Fibroblast of gingiva (primary cell): ENCODE results near the gene STOM.
A peak's percentile ranks its signal among the peaks of the same experiment; 100 is the strongest.

ENCODE experiments used
- DNase-seq: peaks from one replicate; pipeline ENCODE4 v3.0.0-alpha.2; 2011; ENCODE audit warnings: low read depth

Gene STOM

DNA sequence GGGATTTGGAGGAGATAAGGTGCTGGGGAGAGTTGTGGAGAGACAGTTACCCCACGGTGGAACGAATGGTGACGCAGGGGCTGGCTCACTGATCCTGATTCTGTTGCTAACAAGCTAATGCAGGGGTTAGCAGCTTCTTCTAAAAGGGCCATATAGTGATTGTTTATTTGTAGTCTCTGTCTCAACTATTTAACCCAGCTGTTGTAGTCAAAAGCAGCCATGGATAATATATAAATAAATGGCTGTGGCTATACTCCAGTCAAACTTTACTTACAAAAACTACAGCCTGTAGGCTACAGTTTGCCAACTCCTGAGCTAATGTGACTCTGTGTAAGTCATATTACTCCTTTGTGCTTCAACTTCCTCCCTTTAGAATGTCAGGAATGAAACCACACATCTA, 21.8 kb downstream of the STOM start:
- DNase-seq, result no peak

DNA sequence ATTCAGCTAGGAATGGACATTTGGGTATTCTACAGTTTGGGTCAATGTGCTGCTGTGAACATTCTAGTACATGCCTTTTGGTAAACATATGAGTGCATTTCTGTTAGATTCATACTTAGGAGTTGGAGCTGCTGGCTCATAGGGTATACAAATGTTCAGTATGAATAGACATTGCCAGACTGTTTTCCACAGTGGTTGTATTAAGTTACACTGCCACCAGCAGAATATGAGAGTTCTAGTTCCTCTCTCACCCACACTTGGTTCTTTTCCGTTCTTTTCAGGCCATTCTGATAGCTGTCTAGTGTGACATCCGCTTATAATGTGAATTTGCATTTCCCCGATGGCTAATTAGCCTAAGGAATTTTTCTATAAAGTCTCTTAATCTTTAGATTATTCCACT, 25.0 kb downstream of the STOM start:
- no peak for DNase-seq

DNA sequence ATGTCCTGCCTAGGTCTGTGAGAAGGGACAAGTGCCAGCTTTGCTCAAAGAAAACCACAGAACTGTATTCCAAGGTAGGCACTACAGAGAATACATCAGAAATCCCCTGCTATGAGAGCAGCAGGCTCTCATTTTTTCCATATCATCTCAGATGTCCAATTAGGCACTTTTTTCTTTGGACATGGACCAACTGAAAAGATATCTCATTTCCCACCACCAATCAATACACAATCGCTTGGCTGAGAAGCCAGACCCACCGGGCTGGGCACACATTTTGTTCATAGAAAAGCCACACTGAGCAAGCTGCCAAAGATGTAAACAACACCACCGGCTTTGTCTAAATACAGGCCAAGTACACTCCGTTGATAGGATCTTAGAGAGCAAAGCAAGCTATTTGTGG, 25.9 kb downstream of the STOM start:
- no peak for DNase-seq

DNA sequence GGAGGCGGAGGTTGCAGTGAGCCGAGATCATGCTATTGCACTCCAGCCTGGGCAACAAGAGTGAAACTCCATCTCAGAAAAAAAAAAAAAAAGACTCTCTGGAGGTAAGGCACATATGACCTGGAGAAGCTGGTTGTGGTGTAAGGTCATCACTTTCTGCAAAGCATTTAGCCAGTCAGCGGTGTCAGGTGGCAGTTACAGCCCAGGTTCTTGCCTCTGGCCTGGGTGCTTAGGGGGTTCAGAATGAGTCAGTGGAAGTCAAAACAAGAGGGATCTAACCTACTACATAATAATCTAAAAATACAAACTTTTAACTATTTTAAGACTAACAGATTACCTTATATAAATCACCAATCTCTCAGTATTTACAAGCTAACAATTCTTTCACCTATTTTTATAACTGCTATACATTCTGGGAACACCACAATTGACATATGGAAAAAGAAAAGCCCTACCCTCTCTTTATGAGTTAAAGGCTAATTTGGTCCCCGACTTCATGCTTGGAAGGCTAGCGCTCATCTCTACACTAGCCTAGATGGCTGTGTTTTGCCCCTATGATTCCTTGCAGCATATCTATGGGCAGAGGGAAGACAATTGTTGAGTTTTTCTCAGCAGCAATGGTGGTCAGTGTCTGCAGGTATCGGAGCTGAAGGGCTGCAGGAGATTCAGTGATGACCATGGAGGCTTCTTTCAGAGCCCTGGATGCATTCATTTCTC, 29.2 kb downstream of the STOM start:
- DNase-seq, result no peak

DNA sequence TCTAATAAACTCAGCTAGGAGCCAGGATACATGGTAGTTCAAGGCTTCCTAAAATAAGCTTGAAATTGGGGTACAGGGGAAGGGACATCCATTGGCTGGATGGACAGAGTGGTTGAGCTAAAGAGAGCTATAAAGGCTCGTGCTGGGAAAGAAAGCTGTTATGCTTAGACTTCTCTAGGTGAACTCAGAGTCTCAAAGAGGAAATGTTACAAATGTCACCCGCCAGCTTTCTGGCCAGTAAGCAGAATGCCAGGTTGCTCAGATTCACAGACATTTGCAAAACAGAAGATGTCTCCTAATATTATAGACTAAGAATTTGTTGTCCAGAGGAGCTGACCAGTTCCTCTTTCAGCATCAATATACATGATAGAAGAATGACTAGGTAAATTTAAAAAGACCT, 30.6 kb downstream of the STOM start:
- no peak for DNase-seq

DNA sequence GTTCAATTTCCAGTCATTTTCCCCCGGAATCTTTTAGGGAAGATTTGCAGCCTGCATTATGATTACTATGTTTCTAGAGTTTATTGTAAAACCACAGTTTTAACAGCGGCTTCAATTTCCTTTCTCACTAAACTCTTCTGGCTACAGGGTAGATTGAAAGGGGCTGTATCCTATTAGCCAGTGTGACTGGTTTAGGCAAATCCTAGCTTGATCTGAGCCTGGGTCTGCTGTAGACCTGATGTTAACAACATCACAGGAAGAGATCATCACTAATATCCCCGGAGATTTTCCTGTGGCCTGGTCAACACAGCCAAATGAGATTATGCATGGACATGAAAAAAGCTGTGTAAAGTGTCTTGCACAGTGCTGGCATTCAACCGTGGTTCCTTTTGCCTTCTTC, 33.4 kb downstream of the STOM start:
- no peak for DNase-seq

DNA sequence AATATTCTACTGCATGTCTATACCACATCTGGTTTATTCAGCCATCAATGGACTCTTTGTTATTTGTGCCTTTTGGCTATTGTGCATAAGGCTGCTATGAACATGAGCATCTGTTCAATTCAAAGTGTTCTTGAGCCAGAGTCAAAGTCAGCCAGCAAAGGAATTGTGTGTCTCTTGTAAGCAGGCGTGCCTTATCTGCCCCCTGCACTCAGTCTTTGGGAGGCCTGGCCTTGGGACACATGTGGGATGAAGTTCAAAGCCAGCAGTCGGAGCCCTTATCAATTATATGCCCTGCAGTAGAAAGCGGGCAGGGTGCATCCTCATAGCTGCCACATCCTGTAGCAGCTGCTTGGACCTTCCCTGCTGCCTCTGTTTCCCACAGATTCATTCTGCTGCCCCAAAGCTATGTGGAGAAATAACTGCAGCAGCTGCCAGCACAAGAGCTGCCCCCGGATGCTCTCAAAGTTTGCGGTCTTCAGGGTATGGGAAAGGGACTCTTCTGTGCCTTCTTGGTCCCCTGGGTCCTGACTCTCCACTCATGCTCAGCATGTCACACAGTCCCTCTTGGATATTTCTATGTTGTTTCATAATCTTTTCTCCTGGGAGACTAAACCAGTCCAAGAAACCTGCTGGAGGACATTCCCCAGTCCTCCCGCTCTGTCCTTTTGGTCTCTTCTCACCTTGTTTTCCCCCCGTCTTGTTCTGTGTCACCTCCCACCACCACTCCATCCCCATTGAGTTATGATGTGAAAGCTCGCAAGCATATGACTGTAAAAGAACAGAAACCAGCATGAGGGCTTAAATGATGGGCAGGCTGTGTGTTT, 35.9 kb downstream of the STOM start:
- peak; percentile 54 for DNase-seq

DNA sequence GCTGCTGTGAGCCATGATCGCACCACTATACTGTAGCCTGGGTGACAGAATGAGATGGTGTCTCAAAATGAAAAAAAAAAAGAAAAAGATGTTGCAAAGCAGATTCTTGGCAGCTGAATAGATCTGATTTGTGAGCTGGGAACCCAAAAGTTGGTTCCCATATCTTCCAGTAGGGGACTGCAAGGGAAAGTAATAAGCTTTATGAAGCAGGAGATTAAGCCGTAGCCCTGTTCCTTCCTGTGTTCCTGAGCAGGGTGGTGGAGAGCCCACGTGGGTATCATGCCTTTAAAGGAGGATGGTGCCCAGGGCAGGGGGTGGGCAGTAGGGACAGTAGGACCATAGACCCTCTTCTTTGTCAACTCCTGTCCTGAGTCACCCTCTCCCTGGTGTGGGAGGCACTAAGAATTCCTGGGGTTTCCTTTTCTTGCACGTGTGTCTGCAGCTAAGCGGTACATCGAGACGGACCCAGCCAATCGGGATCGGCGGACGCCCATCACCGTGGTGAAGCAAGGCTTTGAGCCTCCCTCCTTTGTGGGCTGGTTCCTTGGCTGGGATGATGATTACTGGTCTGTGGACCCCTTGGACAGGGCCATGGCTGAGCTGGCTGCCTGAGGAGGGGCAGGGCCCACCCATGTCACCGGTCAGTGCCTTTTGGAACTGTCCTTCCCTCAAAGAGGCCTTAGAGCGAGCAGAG, 37.9 kb downstream of the STOM start:
- DNase-seq, result peak; percentile 84

DNA sequence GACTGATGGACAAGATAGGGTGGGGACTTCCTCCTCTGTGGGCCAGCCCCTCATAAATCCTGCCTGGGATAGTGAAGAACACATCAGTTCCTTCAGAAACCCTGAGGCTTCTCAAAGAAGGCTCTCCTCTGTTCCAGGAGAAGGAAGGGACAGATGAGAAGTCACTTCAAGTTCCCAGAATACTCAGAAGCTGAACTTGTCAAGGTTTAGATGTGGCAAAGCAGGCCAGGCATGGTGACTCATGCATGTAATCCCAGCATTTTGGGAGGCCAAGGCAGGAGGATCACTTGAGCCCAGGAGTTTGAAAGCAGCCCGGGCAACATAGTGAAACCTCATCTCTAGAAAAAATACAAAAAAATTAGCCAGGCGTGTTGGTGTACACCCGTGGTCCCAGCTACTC, 38.5 kb downstream of the STOM start:
- no peak for DNase-seq

DNA sequence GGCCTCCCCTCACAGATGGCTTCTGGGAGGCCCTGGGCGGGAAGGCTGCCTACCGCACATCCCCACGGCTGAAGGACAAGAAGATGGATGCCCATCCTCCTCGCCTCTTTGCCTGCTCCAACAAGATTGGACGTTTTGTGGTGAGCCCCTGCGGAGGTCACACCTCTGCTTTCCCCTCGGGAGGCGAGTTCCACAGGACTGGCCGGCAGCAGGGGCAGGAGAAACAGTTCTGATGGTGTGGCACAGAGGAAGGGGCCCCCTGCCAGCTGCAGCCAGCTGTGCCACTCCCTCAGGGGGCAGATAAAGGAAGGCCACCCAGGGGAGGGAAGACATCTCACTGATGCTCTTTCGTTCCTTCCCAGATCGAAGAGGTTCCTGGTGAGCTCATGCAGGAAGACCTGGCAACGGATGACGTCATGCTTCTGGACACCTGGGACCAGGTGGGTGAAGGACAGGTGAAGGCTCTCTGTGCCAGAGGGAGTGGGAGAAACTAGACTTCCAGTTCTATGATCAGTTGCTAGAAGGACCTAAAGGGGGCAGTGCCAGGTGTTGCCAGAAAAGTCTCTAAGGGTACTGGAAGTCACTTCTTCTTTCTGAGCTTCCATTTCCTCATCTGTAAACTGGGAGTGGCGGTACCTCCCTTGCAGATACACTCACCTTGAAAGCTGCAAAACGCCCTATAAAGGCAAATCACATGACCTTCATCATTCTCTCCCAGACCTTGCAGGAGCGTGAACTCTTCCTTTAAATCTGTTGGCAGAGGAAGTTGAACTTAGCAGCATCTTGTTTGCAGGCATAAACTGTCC, 41.0 kb downstream of the STOM start:
- DNase-seq, result no peak

DNA sequence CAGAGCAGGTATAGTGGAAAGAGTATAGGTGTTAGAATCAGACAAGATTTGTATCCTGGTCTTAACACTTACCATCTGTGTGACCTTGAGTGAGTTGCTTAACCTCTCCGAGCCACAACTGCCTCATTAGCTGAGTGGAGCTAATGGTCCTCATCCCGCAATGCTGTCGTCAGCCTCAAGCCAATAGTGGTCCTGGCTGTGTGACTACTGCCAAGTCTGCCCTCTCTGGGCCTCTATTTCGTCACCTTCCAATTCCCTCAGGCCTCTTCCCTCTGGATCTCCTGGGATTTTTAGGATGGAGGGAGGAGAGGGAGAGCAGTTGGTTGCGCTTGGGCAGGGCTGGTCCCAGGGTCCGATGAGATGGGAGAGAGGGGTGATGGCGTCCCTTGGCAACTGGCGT, 41.6 kb downstream of the STOM start:
- peak; percentile 35 for DNase-seq

DNA sequence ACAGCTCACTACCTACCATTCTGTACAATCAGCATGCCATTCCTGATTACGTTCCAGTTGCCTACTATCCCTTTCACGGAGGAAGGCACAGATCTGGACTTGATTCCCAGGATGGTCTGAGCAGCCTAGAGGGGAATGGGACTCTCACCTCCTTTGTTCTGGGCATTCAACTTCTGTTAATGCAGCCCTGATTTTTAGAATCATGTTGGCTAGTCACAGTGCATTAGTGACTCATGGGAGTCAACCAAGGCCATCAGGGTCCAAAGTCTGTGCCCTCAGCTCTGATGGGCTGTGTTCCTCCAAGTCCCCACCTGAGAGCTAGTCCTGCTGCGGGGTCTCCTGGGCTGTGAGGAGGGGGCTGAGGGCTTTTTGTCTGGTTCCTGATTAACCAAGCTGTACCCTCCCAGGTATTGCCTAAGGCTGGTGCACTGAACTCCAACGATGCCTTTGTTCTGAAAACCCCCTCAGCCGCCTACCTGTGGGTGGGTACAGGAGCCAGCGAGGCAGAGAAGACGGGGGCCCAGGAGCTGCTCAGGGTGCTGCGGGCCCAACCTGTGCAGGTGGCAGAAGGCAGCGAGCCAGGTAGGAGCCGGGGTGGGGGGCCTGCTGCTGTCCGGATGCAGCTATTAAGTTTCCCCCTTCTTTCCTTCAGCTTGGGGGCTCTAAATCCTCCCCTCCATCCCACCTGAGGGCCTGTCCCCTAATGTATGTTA, 43.0 kb downstream of the STOM start:
- DNase-seq, result no peak

DNA sequence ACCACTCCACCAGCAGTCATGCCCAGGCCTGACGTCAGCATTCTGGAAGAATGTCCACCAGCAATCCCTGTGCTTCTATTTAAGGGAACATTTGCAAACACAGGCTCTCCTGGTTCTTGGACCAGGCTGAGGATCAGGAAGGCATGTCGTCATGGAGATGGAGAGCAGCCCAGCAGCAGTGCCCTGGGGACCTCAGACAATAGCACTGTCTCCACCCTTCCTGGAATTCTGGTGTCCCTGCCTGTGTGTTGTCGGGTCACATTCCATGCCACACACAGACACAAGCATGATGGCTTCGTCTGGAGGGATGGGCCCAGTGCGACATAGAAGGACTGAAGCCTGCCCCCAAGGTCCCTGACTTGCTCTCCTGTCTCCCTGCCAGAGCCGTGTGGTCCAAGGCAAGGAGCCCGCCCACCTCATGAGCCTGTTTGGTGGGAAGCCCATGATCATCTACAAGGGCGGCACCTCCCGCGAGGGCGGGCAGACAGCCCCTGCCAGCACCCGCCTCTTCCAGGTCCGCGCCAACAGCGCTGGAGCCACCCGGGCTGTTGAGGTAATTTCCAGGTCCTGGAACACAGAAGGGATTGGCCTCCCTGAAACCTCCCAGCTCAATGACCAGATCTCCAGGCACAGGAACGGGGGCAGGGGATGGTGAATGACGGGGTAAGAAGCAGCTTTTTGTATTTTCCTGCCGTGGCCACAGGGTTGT, 43.8 kb downstream of the STOM start:
- DNase-seq, result peak; percentile 99

DNA sequence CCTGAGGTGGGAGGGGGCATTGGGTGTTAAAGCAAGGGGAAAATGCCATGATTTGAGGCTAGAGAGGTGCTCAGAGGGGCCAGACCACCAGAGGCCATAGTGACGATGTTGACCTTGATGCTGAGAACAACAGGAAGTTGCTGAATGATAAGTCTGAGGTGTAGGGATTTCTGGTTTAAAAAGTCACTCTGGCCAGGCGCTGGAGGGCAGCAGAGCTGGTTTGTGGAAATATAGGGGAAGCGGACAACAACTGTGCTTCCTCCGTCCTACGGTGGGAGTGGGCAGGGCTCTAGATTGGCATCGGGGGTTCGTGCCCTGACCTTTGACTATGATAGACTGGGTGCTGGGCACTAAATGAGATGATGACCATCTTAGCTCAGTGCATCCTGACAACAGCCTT, 44.7 kb downstream of the STOM start:
- no peak for DNase-seq

DNA sequence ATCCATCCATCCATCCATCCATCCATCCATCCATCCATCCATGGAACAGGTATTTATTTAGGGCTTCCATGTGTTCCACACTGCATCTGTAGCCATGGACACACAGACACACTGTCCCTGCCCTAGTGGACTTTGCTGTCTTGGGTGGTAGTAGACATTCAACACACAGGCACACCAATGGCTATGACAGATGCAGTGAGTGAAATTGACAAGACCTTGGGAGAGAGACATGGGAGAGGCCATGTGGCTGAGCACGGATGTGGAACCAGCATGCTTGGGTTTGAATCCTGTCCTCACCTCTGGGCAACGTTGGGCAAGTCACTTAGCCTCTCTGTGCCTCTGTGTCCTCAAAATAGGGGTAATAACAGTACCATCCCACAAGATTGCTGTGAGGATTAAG, 45.3 kb downstream of the STOM start:
- no peak for DNase-seq

DNA sequence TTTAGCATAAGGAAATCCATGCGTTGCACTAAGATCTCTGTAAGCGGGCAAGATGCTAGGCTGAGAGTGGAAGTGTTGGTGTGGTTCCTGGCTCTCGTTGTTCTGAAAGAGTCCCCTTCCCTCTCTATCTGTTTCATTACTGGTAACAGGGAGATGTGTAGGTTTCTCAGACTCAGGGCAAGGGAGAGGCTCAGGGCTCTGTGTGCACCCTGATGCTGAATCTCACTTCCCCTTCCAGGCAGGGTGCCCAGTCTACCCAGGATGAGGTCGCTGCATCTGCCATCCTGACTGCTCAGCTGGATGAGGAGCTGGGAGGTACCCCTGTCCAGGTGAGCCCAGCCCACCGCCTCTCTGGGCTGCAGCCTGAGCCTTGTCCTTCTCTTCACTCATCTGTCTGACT, 45.7 kb downstream of the STOM start:
- no peak for DNase-seq

DNA sequence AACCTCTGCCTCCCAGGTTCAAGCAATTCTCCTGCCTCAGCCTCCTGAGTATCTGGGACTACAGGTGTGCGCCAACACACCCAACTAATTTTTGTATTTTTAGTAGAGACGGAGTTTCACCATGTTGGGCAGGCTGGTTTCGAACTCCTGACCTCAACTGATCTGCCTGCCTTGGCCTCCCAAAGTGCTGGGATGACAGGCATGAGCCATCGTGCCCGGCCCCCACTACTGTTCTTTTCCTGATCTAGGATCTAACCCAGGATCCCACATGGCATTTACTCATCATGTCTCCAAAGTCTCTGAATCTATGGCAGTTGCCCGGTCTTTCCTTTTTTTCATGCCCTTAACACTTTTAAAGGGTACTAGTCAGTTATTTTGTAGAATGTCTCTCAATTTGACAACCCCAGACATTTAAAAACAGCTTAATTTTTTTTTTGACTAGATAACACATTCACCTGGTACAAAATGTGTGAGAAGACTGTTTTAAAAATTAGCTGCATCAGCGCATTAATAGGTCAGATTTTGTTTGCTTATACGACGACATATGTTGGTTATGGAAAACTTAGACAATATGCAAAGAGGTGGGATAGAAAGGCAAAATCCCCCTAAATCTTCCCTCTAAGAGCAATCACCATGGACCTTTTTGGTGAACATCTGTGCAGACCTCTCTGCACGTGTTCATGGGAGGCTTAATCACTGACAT, 46.5 kb downstream of the STOM start:
- DNase-seq, result no peak

DNA sequence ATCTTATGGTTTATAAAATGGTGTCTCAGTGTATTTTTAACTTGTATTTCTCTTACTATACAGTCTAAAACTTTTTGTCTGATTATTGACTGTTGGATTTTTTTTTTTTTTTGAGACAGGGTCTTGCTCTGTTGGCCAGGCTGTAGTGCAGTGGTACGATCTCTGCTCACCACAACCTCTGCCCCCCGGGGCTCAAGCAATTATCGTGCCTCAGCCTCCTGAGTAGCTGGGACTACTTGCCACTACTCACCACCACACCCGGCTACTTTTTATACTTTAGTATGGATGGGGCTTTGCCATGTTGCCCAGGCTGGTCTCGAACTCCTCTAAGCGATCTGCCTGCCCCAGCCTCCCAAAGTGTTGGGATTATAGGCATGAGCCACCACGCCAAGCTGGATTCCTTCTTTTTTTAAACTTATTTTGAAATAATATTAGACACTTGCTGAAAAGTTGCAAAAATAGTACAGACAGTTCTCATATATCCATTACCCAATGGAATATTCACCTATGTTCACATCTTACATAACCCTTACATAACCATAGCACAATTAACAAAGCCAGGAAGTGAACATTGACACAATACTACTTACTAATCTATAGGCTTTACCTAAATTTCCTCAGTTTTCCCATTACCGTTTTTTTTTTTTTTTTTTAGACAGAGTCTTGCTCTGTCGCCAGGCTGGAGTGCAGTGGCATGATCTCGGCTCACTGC, 47.2 kb downstream of the STOM start:
- DNase-seq, result no peak

DNA sequence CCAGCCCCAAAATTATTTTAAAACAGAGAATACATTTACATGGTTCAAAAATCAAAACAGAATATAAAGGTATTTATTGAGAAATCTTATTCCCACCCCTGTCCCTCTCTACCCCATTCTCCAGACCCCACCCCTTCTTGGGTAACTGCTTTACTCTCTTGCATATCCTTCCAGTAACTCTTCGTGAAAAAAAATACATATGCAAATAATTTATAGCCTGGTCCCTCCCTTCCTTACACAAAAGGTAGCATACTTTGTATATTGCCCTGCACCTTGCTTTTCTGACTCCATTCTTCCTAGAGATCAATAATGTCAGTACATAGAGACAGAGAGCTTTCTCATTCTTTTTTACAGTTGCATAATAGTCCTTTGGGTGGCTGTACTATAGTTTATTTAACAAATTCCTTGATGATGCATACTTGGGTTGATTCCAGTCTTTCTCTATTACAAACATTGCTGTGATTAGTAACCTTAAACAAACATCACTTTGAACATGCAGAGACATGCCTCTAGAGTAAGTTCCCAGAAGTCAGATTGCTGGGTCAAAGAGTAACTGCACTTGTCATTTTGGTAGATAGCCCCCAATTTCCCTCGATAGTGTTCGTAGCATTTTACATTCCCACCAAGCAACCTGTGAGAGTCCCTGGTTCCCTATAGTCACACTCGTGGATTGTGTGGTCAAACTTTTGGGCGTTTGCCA, 47.9 kb downstream of the STOM start:
- peak; percentile 93 for DNase-seq
